RPMI7951 (cell line): ENCODE measurements around the gene STRADB. TPM values are rescaled to one million over a fixed set of nuclear protein-coding genes. Genes with fewer than 3 reads are reported as not detected.
"Not testable (repeated sequence)": the region's sequence is repeated elsewhere in the genome, so short reads cannot be mapped to it uniquely, and the experiment has no call there.

Source experiments
- DNase-seq: peaks from one replicate; pipeline ENCODE4 v3.0.0-alpha.2; 2012; ENCODE audit warnings: low read depth
- total RNA-seq: library from RNA; depleted of rRNA; stranded (reverse); fragments of >200 nt; shearing (Covaris generic); gene quantifications from 2 replicates; pipeline ENCODE4 v1.2.3, GENCODE V29; 2014

Gene STRADB
- total RNA-seq, 1 experiment from 2014 or later: 83.4 TPM

- DNase-seq: not testable (repeated sequence)
Measured at GRCh38 chr2:201430322-201430721, 21.2 kb upstream of the STRADB start.

- DNase-seq: no peak
Measured at GRCh38 chr2:201430839-201431238, 20.7 kb upstream of the STRADB start.

- DNase-seq: peak; percentile 77
Measured at GRCh38 chr2:201432038-201432620, 19.4 kb upstream of the STRADB start.

GRCh38 chr2:201432621-201433393 lies 18.7 kb upstream of the STRADB start:
- DNase-seq: peak; percentile 67

GRCh38 chr2:201433394-201433995 lies 18.0 kb upstream of the STRADB start:
- no peak for DNase-seq

GRCh38 chr2:201436141-201436540 lies 15.4 kb upstream of the STRADB start:
- DNase-seq: no peak

- DNase-seq: not testable (repeated sequence)
Measured at GRCh38 chr2:201439336-201439922, 12.1 kb upstream of the STRADB start.

GRCh38 chr2:201440182-201440581 lies 11.4 kb upstream of the STRADB start:
- DNase-seq: no peak

- DNase-seq: no peak
Measured at GRCh38 chr2:201441409-201441808, 10.1 kb upstream of the STRADB start.

- no peak for DNase-seq
Measured at GRCh38 chr2:201444746-201445465, 6.6 kb upstream of the STRADB start.

GRCh38 chr2:201447086-201447485 lies 4.5 kb upstream of the STRADB start:
- no peak for DNase-seq

GRCh38 chr2:201448061-201448460 lies 3.5 kb upstream of the STRADB start:
- no peak for DNase-seq

- peak; percentile 23 for DNase-seq
Measured at GRCh38 chr2:201448701-201449100, 2.8 kb upstream of the STRADB start.

GRCh38 chr2:201450954-201451291 lies 617 bp upstream of the STRADB start:
- DNase-seq: peak; percentile 47

GRCh38 chr2:201452058-201452921 lies 750 bp downstream of the STRADB start:
- DNase-seq: peak; percentile 50

GRCh38 chr2:201452922-201453643 lies 1.5 kb downstream of the STRADB start:
- no peak for DNase-seq

- DNase-seq: no peak
Measured at GRCh38 chr2:201458381-201458780, 6.8 kb downstream of the STRADB start.

GRCh38 chr2:201460532-201460931 lies 9.0 kb downstream of the STRADB start:
- DNase-seq: no peak

- no peak for DNase-seq
Measured at GRCh38 chr2:201464547-201464946, 13.0 kb downstream of the STRADB start.

GRCh38 chr2:201465524-201465971 lies 14.0 kb downstream of the STRADB start:
- DNase-seq: peak; percentile 87
